Measurements from ENCODE around the gene CREB3L4.

DNA sequence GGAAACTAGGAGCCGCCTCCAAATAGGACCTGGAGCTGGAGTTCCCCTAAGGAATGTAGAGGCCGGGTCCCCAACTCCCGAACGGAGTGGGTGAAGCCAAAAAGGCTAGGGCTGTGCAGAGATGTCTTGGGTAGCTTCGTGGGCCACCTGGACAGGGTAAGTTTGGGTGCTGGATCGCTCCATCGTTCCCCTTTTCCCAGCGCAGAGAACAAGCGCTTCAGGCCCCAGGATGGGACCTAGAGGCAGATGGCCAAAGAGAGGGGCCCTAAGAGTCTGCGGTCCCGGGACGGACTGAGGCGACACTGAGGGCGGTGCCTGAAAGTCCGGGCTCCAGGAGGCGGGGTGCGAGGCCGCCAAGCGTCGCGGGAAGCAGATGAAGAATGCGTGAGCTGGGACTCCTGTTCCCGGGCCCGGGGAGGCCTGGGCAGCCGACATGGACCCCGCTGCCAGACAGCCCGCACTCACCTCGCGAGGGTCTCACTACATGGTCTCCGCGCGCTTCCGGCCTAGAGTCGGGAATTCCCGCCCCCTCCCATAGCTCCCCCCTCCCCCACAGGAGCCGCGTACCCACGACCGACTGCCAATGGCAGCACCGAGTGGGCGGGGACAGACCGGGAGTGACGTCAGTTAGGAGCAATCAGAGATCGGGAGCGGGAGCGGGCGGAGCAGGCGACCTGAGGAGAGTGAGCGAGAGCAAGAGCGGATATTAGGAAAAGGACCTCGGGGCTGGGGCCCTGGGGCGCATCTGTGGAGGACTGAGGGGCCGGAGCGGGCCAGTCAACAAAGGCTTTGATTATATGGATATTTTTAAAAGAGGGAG is 4.5 kb upstream of the CREB3L4 start, which contains the start of gene SLC39A1:
- TF ChIP-seq EZH2 (IDR thresholded peaks at IDR 0.05; ENCODE audit: insufficient read depth, poor library complexity, severe bottlenecking), result no peak
- no peak for TF ChIP-seq EZH2phosphoT487 (IDR thresholded peaks at IDR 0.05; ENCODE audit: insufficient read depth, low read depth)

Measured in GM23248 (cell line).